BLaER1 treated with 17β-estradiol and CSF1 and Interleukin-3, amounts not matched to agents 10 nM and 100 nM (cell line): Measurements from ENCODE around the gene PTTG1IP.

Experiments
- H3K27ac ChIP-seq, 11 experiments: shearing (Covaris generic); formaldehyde crosslinking; 2 replicates each; pipeline ENCODE4 v1.8.1; 2022
- H3K27me3 ChIP-seq, 11 experiments: shearing (Covaris generic); formaldehyde crosslinking; 2 replicates each; pipeline ENCODE4 v1.8.1; 2022
- H3K36me3 ChIP-seq, 11 experiments: shearing (Covaris generic); formaldehyde crosslinking; 2 replicates each; pipeline ENCODE4 v1.8.1; 2022
- H3K4me1 ChIP-seq, 10 experiments: shearing (Covaris generic); formaldehyde crosslinking; 2 replicates each; pipeline ENCODE4 v1.8.1; 2022
- H3K4me2 ChIP-seq, 11 experiments: shearing (Covaris generic); formaldehyde crosslinking; 2 replicates each; pipeline ENCODE4 v1.8.1; 2022
- H3K4me3 ChIP-seq, 10 experiments: shearing (Covaris generic); formaldehyde crosslinking; 2 replicates each; pipeline ENCODE4 v1.8.1; 2022
- H3K9ac ChIP-seq, 11 experiments: shearing (Covaris generic); formaldehyde crosslinking; 2 replicates each; pipeline ENCODE4 v1.8.1; 2022
- H3K9me3 ChIP-seq, 11 experiments: shearing (Covaris generic); formaldehyde crosslinking; replicated peaks in 1 of 11; 2 replicates each; pipeline ENCODE4 v1.8.1; 2022
- H4K20me1 ChIP-seq, 11 experiments: shearing (Covaris generic); formaldehyde crosslinking; 2 replicates each; pipeline ENCODE4 v1.8.1; 2022
- Cebpa-rat ChIP-seq, 11 experiments: shearing (Covaris generic); IDR thresholded peaks; 2 replicates each; pipeline ENCODE4 v1.8.1; 2022

PTTG1IP gene

GRCh38 chr21:44878053-44878982 is 4.8 kb upstream of the PTTG1IP start:
- Histone ChIP-seq H3K36me3 (no peaks in the 10 kb centered on the region), H4K20me1 (no peaks in the 10 kb centered on the region), H3K4me2 (peak overlapping the region; percentile 85 to 98 (median 92)), H3K9ac (peak overlapping the region in 9 of 11 experiments; percentile 9 to 98 (median 80); a peak in 12 of 22 replicates), H3K4me1 (peaks cover 76 to 92% (median 85%) of the 10 kb centered on the region in 10 experiments), H3K27ac (peak overlapping the region in 10 of 11 experiments; percentile 87 to 99 (median 97); a peak in 20 of 22 replicates), H3K9me3 (no peaks in the 10 kb centered on the region), H3K4me3 (peak overlapping the region in 2 of 10 experiments; percentile 12 to 50; a peak in 3 of 20 replicates), H3K27me3 (peaks cover 0 to 11% (median 0%) of the 10 kb centered on the region in 11 experiments; a peak in 3 of 22 replicates)
- TF ChIP-seq Cebpa-rat (IDR thresholded peaks at IDR 0.05), result peak in 5 of 11 experiments; percentile 29 to 66 (median 58); a peak in 5 of 22 replicates

GRCh38 chr21:44876849-44877575 is 3.5 kb upstream of the PTTG1IP start:
- Histone ChIP-seq H3K4me1 (peaks cover 64 to 86% (median 76%) of the 10 kb centered on the region in 10 experiments), H3K4me3 (0 out of 20 replicates have a peak overlapping the region, but pooled peaks of 1 of the 10 experiments have one; percentile 98), H3K27me3 (peaks cover 0 to 11% (median 0%) of the 10 kb centered on the region in 11 experiments; a peak in 3 of 22 replicates), H3K9ac (peak overlapping the region in 5 of 11 experiments; percentile 72 to 98 (median 88); a peak in 9 of 22 replicates), H3K4me2 (peak overlapping the region; percentile 85 to 99 (median 95); a peak in 20 of 22 replicates), H3K9me3 (no peaks in the 10 kb centered on the region), H3K36me3 (no peaks in the 10 kb centered on the region), H4K20me1 (peaks cover 10 to 12% (median 12%) of the 10 kb centered on the region in 11 experiments), H3K27ac (peak overlapping the region; percentile 87 to 99 (median 97); a peak in 20 of 22 replicates)
- no peak for TF ChIP-seq Cebpa-rat (IDR thresholded peaks at IDR 0.05)

GRCh38 chr21:44875316-44875700 is 1.8 kb upstream of the PTTG1IP start:
- Histone ChIP-seq H4K20me1 (peaks cover 27 to 29% (median 29%) of the 10 kb centered on the region in 11 experiments), H3K4me3 (peak overlapping the region; percentile 90 to 100 (median 94)), H3K9me3 (no peaks in the 10 kb centered on the region), H3K9ac (peak overlapping the region; percentile 90 to 98 (median 95)), H3K4me1 (peaks cover 64 to 87% (median 79%) of the 10 kb centered on the region in 10 experiments), H3K4me2 (peak overlapping the region; percentile 85 to 99 (median 95)), H3K36me3 (peaks cover 0 to 11% (median 6%) of the 10 kb centered on the region in 11 experiments; a peak in 6 of 22 replicates), H3K27ac (peak overlapping the region; percentile 87 to 99 (median 97)), H3K27me3 (peaks cover 0 to 11% (median 0%) of the 10 kb centered on the region in 11 experiments; a peak in 4 of 22 replicates)
- peak in 2 of 11 experiments; percentile 23 to 68; a peak in 1 of 22 replicates for TF ChIP-seq Cebpa-rat (IDR thresholded peaks at IDR 0.05)

GRCh38 chr21:44874497-44875315 is 1.2 kb upstream of the PTTG1IP start:
- H3K4me1 ChIP-seq, result peaks cover 64 to 87% (median 79%) of the 10 kb centered on the region in 10 experiments
- no peak for TF ChIP-seq Cebpa-rat (IDR thresholded peaks at IDR 0.05)
- H4K20me1 ChIP-seq, result peaks cover 34 to 35% (median 35%) of the 10 kb centered on the region in 11 experiments
- H3K9me3 ChIP-seq, result no peaks in the 10 kb centered on the region
- peaks cover 0 to 11% (median 0%) of the 10 kb centered on the region in 11 experiments; a peak in 4 of 22 replicates for H3K27me3 ChIP-seq
- H3K9ac ChIP-seq, result peak overlapping the region; percentile 90 to 98 (median 95)
- peaks cover 0 to 17% (median 6%) of the 10 kb centered on the region in 11 experiments; a peak in 7 of 22 replicates for H3K36me3 ChIP-seq
- H3K4me2 ChIP-seq, result peak overlapping the region; percentile 85 to 99 (median 95)
- peak overlapping the region; percentile 90 to 100 (median 94) for H3K4me3 ChIP-seq
- peak overlapping the region; percentile 87 to 99 (median 97) for H3K27ac ChIP-seq

GRCh38 chr21:44874240-44874496 is 678 bp upstream of the PTTG1IP start:
- Histone ChIP-seq H3K9me3 (no peaks in the 10 kb centered on the region), H3K36me3 (peaks cover 0 to 22% (median 9%) of the 10 kb centered on the region in 11 experiments; a peak in 8 of 22 replicates), H3K4me2 (peak overlapping the region; percentile 85 to 99 (median 95)), H3K4me3 (peak overlapping the region; percentile 90 to 100 (median 94)), H4K20me1 (peaks cover 39 to 41% (median 40%) of the 10 kb centered on the region in 11 experiments), H3K9ac (peak overlapping the region; percentile 90 to 98 (median 95)), H3K4me1 (peaks cover 64 to 87% (median 78%) of the 10 kb centered on the region in 10 experiments), H3K27me3 (peaks cover 0 to 11% (median 0%) of the 10 kb centered on the region in 11 experiments; a peak in 4 of 22 replicates), H3K27ac (peak overlapping the region; percentile 87 to 99 (median 97))
- TF ChIP-seq Cebpa-rat (IDR thresholded peaks at IDR 0.05), result no peak

GRCh38 chr21:44872649-44873355 is 688 bp downstream of the PTTG1IP start:
- peak overlapping the region; percentile 91 to 99 (median 97) for H3K4me2 ChIP-seq

GRCh38 chr21:44872323-44872648 is 1.2 kb downstream of the PTTG1IP start:
- Histone ChIP-seq H3K4me1 (peaks cover 65 to 87% (median 79%) of the 10 kb centered on the region in 10 experiments), H3K4me2 (peak overlapping the region; percentile 91 to 99 (median 97))
- no peak for TF ChIP-seq Cebpa-rat (IDR thresholded peaks at IDR 0.05)

More at GRCh38 chr21:44872649-44873355, 688 bp downstream of the PTTG1IP start:
- Histone ChIP-seq H3K4me1 (peaks cover 65 to 87% (median 78%) of the 10 kb centered on the region in 10 experiments), H3K9ac (peak overlapping the region; percentile 87 to 98 (median 95)), H3K9me3 (no peaks in the 10 kb centered on the region), H3K27me3 (peaks cover 0 to 16% (median 0%) of the 10 kb centered on the region in 11 experiments; a peak in 5 of 22 replicates), H3K27ac (peak overlapping the region; percentile 61 to 99 (median 97); a peak in 21 of 22 replicates), H4K20me1 (peaks cover 53 to 54% (median 54%) of the 10 kb centered on the region in 11 experiments), H3K4me3 (peak overlapping the region; percentile 90 to 100 (median 94)), H3K36me3 (peaks cover 0 to 35% (median 19%) of the 10 kb centered on the region in 11 experiments; a peak in 11 of 22 replicates)
- TF ChIP-seq Cebpa-rat (IDR thresholded peaks at IDR 0.05), result no peak

More at GRCh38 chr21:44872323-44872648, 1.2 kb downstream of the PTTG1IP start:
- Histone ChIP-seq H3K36me3 (peaks cover 3 to 39% (median 24%) of the 10 kb centered on the region in 11 experiments; a peak in 17 of 22 replicates), H3K4me3 (peak overlapping the region; percentile 90 to 100 (median 94)), H3K27ac (peak overlapping the region in 10 of 11 experiments; percentile 95 to 99 (median 97); a peak in 20 of 22 replicates), H4K20me1 (peaks cover 58 to 60% (median 59%) of the 10 kb centered on the region in 11 experiments), H3K9me3 (no peaks in the 10 kb centered on the region), H3K9ac (peak overlapping the region; percentile 87 to 98 (median 95)), H3K27me3 (peaks cover 0 to 19% (median 0%) of the 10 kb centered on the region in 11 experiments; a peak in 6 of 22 replicates)
